ENCODE measurements around the gene ZNF33B.

GRCh38 chr10:42594246-42594650, 44.1 kb downstream of the ZNF33B start:
- no peak for TF ChIP-seq CTCF (IDR thresholded peaks at IDR 0.05; ENCODE audit: low read length)
- TF ChIP-seq EZH2 (IDR thresholded peaks at IDR 0.05; ENCODE audit: borderline replicate concordance, low read length) = no peak

Measured in OCI-LY1 (cell line).